ENCODE measurements around the gene FAM186B.

DNA sequence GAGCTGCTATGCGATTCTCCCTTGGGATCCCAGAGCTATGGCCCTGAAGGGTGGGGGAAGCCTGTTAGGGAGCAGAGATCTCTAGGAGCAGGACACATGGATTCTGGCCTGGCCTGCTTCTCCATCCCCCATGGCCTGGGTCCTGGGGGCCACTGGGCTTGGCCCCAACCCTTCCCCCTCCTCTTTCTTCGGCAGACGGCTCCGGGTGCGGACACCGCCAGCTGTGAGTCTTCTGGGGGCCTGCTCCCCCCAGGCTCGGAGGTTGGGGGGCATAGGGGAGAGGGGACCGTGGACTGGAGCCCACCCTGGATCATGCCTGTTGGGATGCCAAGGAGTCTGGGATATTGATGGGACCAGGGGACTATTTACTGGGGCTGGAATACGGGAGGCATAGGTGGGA, 27.0 kb upstream of the FAM186B start:
- no peak for TF ChIP-seq KAT7 (CRISPR knock-in tag; IDR thresholded peaks at IDR 0.05; ENCODE audit: borderline replicate concordance)
- no peak for TF ChIP-seq NR3C1 (CRISPR knock-in tag; conservative IDR thresholded peaks at IDR 0.05; ENCODE audit: low read depth)
- TF ChIP-seq, protein P1, sequence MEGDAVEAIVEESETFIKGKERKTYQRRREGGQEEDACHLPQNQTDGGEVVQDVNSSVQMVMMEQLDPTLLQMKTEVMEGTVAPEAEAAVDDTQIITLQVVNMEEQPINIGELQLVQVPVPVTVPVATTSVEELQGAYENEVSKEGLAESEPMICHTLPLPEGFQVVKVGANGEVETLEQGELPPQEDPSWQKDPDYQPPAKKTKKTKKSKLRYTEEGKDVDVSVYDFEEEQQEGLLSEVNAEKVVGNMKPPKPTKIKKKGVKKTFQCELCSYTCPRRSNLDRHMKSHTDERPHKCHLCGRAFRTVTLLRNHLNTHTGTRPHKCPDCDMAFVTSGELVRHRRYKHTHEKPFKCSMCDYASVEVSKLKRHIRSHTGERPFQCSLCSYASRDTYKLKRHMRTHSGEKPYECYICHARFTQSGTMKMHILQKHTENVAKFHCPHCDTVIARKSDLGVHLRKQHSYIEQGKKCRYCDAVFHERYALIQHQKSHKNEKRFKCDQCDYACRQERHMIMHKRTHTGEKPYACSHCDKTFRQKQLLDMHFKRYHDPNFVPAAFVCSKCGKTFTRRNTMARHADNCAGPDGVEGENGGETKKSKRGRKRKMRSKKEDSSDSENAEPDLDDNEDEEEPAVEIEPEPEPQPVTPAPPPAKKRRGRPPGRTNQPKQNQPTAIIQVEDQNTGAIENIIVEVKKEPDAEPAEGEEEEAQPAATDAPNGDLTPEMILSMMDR (IDR thresholded peaks at IDR 0.05): no peak
- no peak for TF ChIP-seq FOXK1 (CRISPR knock-in tag; IDR thresholded peaks at IDR 0.05)
- no peak for TF ChIP-seq JUN (CRISPR knock-in tag; IDR thresholded peaks at IDR 0.05)
- TF ChIP-seq, protein P2, sequence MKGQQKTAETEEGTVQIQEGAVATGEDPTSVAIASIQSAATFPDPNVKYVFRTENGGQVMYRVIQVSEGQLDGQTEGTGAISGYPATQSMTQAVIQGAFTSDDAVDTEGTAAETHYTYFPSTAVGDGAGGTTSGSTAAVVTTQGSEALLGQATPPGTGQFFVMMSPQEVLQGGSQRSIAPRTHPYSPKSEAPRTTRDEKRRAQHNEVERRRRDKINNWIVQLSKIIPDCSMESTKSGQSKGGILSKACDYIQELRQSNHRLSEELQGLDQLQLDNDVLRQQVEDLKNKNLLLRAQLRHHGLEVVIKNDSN (CRISPR knock-in tag; IDR thresholded peaks at IDR 0.05): no peak
- TF ChIP-seq, protein P3, sequence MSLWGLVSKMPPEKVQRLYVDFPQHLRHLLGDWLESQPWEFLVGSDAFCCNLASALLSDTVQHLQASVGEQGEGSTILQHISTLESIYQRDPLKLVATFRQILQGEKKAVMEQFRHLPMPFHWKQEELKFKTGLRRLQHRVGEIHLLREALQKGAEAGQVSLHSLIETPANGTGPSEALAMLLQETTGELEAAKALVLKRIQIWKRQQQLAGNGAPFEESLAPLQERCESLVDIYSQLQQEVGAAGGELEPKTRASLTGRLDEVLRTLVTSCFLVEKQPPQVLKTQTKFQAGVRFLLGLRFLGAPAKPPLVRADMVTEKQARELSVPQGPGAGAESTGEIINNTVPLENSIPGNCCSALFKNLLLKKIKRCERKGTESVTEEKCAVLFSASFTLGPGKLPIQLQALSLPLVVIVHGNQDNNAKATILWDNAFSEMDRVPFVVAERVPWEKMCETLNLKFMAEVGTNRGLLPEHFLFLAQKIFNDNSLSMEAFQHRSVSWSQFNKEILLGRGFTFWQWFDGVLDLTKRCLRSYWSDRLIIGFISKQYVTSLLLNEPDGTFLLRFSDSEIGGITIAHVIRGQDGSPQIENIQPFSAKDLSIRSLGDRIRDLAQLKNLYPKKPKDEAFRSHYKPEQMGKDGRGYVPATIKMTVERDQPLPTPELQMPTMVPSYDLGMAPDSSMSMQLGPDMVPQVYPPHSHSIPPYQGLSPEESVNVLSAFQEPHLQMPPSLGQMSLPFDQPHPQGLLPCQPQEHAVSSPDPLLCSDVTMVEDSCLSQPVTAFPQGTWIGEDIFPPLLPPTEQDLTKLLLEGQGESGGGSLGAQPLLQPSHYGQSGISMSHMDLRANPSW (CRISPR knock-in tag; conservative IDR thresholded peaks at IDR 0.05; ENCODE audit: low read depth): no peak
- TF ChIP-seq, protein P4, sequence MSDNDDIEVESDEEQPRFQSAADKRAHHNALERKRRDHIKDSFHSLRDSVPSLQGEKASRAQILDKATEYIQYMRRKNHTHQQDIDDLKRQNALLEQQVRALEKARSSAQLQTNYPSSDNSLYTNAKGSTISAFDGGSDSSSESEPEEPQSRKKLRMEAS (CRISPR knock-in tag; IDR thresholded peaks at IDR 0.05): no peak

All from WTC11 (cell line).